ENCODE results near the gene ITPA. TPM values are rescaled to one million over a fixed set of nuclear protein-coding genes. Genes with fewer than 3 reads are reported as not detected.

ITPA gene
- total and polyA plus RNA-seq, 10 of the 15 experiments (the other 5 are each of a cell fraction or from before 2014, with no cell fraction given), result 5.5 to 124 (median 66.3) TPM

- Histone ChIP-seq H3K27me3 (replicated peaks in 1 of 2; ENCODE audit: control insufficient read depth in 2 of 2, insufficient read depth in 2 of 2, low read length in 1 of 2) (no peaks in the 10 kb centered on the region), H4K20me1 (ENCODE audit: control insufficient read depth, insufficient read depth) (0 out of 2 replicates have a peak, but pooled peaks cover 2% of the 10 kb centered on the region), H3K9me3 (replicated peaks; ENCODE audit: control insufficient read depth, insufficient read depth, low read length) (no peaks in the 10 kb centered on the region), H3K79me2 (ENCODE audit: control insufficient read depth, insufficient read depth, low read length) (no peaks in the 10 kb centered on the region), H3K4me1 (ENCODE audit: control insufficient read depth, insufficient read depth, low read length) (no peaks in the 10 kb centered on the region), H3K9ac (ENCODE audit: control insufficient read depth, insufficient read depth, low read length) (no peak overlapping the region), H3K4me2 (ENCODE audit: control insufficient read depth, insufficient read depth) (no peak overlapping the region), H3K36me3 (ENCODE audit: control insufficient read depth in 2 of 2, insufficient read depth in 2 of 2, low read length in 1 of 2) (peaks cover 5 to 17% of the 10 kb centered on the region in 2 experiments; a peak in 3 of 4 replicates), H3K4me3 (no peak overlapping the region), H3K27ac (ENCODE audit: control insufficient read depth, insufficient read depth) (no peak overlapping the region), H2AFZ (ENCODE audit: control insufficient read depth, low read depth, low read length) (no peak overlapping the region)
- ChIA-PET SMC1A (ENCODE audit: uncharacterized antibody, unreplicated experiment) (no interaction called here), CTCF (interaction anchor here (0.6 kb wide), 1 partner anchor 480 kb away, joined by 3 read pairs; no protein-coding TSS in a partner anchor), POLR2A (no interaction called here), RAD21 (ENCODE audit: unreplicated experiment) (no interaction called here)
- in situ Hi-C loops (cut with MboI), result no loop called here
- no peak for ATAC-seq
- 61% methylated on average over 3 of the region's 3 CpGs for WGBS (ENCODE audit: insufficient coverage, insufficient replicate concordance, low lambda C conversion rate, missing lambda C conversion rate)
- DNase-seq (ENCODE audit: low read depth, low spot score), result no peak
- no peak for TF ChIP-seq ZNF622 (IDR thresholded peaks at IDR 0.05)
- no peak for TF ChIP-seq SMAD5 (IDR thresholded peaks at IDR 0.05; ENCODE audit: low read depth)
- no peak for TF ChIP-seq RELB (IDR thresholded peaks at IDR 0.05; ENCODE audit: low read depth)
- no peak for TF ChIP-seq ZNF687 (IDR thresholded peaks at IDR 0.05)
- 0 out of 2 replicates have a peak, but pooled peaks have one; percentile 12 for TF ChIP-seq POLR2A (IDR thresholded peaks at IDR 0.05; ENCODE audit: low read depth, low read length)
- no peak for TF ChIP-seq JUND (IDR thresholded peaks at IDR 0.05; ENCODE audit: low read depth, low read length)
- intact Hi-C loops (cut with micrococcal nuclease; ENCODE audit: unreplicated experiment), result no loop called here
- TSS peak; percentile 39 for BruUV-seq (replicated peaks)
- no peak for FAIRE-seq
Observed at GRCh38 chr20:3188823-3189413, 20.4 kb upstream of the ITPA start.
